WI38 (cell line): Measurements from ENCODE around the gene RPL41.

ENCODE experiments used
- H3K4me3 ChIP-seq: 2 replicates; pipeline ENCODE4 v1.5.1; 2011; ENCODE audit warnings: low read depth, mild to moderate bottlenecking, control low read depth, low read length
- TF ChIP-seq, protein P1 (sequence below): IDR thresholded peaks from 2 replicates; pipeline ENCODE4 v1.5.1; 2012; ENCODE audit warnings: low read depth, mild to moderate bottlenecking, control low read depth, low read length

Gene RPL41

DNA sequence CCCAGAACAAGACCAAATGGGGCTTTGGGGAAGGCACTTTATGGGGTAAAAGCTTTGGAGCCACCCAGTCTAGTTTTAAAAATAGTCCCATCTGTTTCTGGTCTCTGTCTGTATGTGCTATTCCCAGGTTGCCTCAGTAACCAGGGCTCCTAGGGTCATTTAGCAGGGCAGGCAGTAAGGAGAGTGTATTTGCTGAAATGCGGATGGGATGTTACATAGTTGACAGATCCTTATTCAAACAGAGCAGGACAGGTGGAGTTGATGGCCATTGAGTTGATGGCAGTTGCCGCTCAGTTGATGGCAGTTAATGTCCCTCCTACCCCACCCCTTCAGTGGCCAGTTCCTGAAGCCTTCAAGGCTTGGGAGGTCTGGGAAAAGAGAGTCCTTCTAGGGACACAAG is 6.2 kb downstream of the RPL41 start:
- TF ChIP-seq, protein P1, sequence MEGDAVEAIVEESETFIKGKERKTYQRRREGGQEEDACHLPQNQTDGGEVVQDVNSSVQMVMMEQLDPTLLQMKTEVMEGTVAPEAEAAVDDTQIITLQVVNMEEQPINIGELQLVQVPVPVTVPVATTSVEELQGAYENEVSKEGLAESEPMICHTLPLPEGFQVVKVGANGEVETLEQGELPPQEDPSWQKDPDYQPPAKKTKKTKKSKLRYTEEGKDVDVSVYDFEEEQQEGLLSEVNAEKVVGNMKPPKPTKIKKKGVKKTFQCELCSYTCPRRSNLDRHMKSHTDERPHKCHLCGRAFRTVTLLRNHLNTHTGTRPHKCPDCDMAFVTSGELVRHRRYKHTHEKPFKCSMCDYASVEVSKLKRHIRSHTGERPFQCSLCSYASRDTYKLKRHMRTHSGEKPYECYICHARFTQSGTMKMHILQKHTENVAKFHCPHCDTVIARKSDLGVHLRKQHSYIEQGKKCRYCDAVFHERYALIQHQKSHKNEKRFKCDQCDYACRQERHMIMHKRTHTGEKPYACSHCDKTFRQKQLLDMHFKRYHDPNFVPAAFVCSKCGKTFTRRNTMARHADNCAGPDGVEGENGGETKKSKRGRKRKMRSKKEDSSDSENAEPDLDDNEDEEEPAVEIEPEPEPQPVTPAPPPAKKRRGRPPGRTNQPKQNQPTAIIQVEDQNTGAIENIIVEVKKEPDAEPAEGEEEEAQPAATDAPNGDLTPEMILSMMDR: no peak

DNA sequence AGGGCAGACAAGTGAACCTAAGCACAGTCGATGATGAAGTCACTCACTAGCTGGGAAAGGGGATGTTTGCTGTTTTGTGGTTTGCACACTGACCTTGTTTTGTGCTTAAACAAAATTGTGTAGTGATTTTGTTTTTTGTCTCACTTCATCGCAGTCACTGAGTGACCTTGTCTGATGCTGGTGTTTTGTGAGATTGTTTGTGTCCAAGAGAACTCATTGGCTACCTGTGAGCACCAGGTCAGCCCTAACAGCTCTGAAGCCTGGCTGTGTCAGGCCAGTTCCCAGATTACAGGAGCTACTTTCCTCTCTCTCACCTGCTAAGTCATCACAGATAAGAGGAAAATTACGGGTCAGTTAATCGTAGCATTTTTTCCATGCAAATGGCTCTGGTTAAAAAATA is 7.7 kb downstream of the RPL41 start:
- H3K4me3 ChIP-seq: no peak overlapping the region
- TF ChIP-seq, protein P1: no peak

More for the DNA sequence above, 6.2 kb downstream of the RPL41 start:
- H3K4me3 ChIP-seq: no peak overlapping the region

DNA sequence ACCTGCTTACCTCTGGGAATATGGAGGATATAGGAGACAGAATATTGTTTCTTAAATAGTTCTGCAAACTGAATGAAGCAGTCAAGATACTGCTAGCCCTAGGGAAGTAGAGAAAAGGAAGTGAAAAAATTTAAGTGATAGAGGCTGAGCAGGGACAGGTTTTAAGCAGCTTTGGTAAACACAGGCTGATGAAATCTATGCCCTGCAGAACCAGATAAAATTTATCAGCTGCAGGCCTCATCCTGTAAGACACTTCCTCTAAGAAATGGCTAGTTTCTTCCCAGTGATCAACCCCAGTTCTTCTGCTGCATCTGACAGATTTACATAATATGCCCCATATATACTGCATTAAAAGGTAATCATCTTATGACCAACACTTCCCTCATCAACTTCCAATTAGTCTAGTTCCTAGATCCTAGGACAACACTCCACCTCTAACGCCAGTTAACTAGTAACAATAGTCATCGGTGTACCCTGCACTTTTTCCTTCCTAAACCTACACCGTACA is 10.4 kb downstream of the RPL41 start:
- TF ChIP-seq, protein P1: no peak
- peak overlapping the region; percentile 92; the same call in 1 of the 2 replicates for H3K4me3 ChIP-seq

DNA sequence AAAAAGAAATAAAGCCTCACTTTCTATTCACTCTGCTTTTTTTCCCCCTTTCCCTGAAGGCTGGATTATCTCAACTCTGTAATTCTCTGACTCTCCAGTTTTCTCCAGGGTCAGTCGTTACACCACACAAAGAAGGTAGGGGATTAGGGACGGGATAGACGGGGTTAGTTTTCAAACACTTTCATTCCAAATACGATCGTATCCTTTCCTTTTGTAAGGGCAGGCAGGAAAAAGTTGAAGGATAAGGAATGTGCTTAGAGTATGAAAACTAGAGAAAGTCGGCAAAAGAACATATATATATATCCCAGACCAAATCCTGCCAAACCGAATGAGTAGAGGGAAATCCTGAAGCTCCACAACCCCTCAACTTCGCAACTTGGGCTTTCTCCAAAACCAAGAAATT is 11.1 kb downstream of the RPL41 start:
- H3K4me3 ChIP-seq: peak overlapping the region; percentile 92
- TF ChIP-seq, protein P1: no peak

DNA sequence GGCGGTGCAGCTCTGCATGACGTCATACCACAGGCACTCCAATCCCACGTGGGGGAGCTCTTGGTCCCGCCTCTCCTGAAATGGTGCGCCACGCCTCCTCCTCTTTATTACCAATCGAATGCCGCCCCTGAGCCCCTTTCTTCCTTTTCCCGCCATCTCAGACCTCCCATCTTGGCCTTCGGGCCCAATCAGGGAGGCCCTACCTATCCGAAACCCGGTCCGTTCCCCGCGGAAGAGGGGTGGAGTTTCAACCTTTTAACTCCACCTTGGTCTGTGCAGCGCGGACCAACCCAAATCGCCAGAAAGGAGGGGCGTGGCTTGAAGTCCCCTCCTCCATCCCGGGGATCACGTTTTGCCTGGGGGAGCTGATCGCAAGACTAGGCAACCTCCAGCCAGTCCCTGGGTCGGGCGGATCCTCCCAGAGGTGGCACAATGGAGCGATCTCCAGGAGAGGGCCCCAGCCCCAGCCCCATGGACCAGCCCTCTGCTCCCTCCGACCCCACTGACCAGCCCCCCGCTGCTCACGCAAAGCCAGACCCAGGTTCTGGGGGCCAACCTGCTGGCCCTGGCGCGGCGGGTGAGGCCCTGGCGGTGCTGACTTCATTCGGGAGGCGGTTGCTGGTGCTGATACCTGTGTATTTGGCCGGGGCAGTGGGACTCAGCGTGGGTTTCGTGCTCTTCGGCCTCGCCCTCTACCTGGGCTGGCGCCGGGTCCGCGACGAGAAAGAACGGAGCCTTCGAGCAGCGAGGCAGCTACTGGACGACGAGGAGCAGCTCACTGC is 11.6 kb downstream of the RPL41 start, which contains the start of gene ESYT1:
TSS of gene ESYT1 (plus strand) at position 380 of the 782 bp plus-strand sequence. CDS start at position 433, 53 bp downstream.
- TF ChIP-seq, protein P1: no peak

DNA sequence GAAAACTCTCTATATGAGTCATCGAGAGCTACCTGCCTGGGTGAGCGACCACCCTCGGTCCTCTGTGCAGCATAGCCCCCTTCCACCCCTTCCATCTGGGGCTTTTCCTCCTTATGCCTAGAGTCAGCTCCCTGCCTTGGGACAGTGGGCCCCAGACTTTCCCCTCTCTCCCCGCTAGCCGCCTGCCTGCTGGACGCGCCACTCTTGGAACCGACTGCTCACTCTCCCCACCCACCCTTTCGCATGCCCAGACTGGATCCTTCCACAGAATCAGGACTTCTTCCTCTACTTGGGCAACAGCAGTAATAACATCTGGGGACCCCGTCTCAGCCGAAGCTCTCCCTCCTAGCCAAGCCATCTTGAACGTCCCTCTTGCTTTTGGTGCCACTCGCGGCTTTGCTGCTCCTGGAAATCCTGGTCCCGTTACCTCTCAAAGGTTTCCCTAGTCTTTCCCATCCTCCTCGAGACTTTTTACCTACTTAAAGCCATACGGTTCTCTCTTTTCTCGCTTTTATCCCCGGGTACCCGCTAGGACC is 12.3 kb downstream of the RPL41 start:
- TF ChIP-seq, protein P1: no peak
- H3K4me3 ChIP-seq: peak overlapping the region; percentile 92

More for the DNA sequence above, 11.6 kb downstream of the RPL41 start, which contains the start of gene ESYT1:
- peak within 1 kb of the TSS; percentile 92 for H3K4me3 ChIP-seq
